Right atrium auricular region (tissue), 2 donors: Measurements from ENCODE around the gene TMEM229A. TPM values are rescaled to one million over a fixed set of nuclear protein-coding genes. Genes with fewer than 3 reads are reported as not detected.
"Not testable (repeated sequence)": the region's sequence is repeated elsewhere in the genome, so short reads cannot be mapped to it uniquely, and the experiment has no call there.

Source experiments
- DNase-seq: peaks from one replicate; pipeline ENCODE4 v3.0.0-alpha.2; 2019; ENCODE audit warnings: low spot score
- H3K27ac ChIP-seq, 2 donors: fragments of 200-600 bp; sonication (generic); 1 replicate in 1 of 2; 2 replicates in 1 of 2; pipeline ENCODE4 v1.5.1; 2016 to 2019
- H3K27me3 ChIP-seq, 2 donors: fragments of 200-600 bp; sonication (generic); one replicate each; pipeline versions ENCODE4 v1.5.1 to v1.6.0; 2017 to 2019
- H3K36me3 ChIP-seq: fragments of 200-600 bp; sonication (generic); one replicate; pipeline ENCODE4 v1.5.1; 2016
- H3K4me1 ChIP-seq, 2 donors: fragments of 200-600 bp; sonication (generic); one replicate each; pipeline versions ENCODE4 v1.5.1 to v1.6.0; 2017 to 2019
- H3K4me3 ChIP-seq, 2 donors: fragments of 200-600 bp; sonication (generic); 1 replicate in 1 of 2; 2 replicates in 1 of 2; pipeline ENCODE4 v1.5.1; 2017 to 2019; ENCODE audit warnings: mild to moderate bottlenecking in 1 of 2, moderate library complexity in 1 of 2
- H3K9me3 ChIP-seq, 2 donors: fragments of 200-600 bp; sonication (generic); one replicate each; pipeline ENCODE4 v1.5.1; 2019
- CTCF ChIP-seq, 2 donors: fragments of 200-600 bp; sonication (generic); IDR thresholded peaks; one replicate each; pipeline ENCODE4 v1.5.1; 2019; ENCODE audit warnings: antibody characterized with exemption in 2 of 2
- total RNA-seq, 2 donors: library from RNA; depleted of rRNA; stranded (reverse); fragments of >200 nt; gene quantifications; one replicate each; pipeline ENCODE4 v1.1.0, GENCODE V29; 2016

TMEM229A gene
- total RNA-seq, 2 donors from 2014 or later, result 0.59 to 1.1 TPM

- Histone ChIP-seq H3K27me3 (no peaks in the 10 kb centered on the region), H3K4me1 (no peaks in the 10 kb centered on the region), H3K36me3 (no peaks in the 10 kb centered on the region), H3K4me3 (no peak overlapping the region), H3K27ac (no peak overlapping the region), H3K9me3 (no peaks in the 10 kb centered on the region)
- TF ChIP-seq CTCF (IDR thresholded peaks at IDR 0.05), result no peak
- no peak for DNase-seq
Measured at GRCh38 chr7:124020060-124020459, 12.8 kb downstream of the TMEM229A start.

GRCh38 chr7:124013306-124013705 lies 19.6 kb downstream of the TMEM229A start:
- no peak for TF ChIP-seq CTCF (IDR thresholded peaks at IDR 0.05)
- DNase-seq, result no peak
- no peaks in the 10 kb centered on the region for H3K36me3 ChIP-seq
- no peaks in the 10 kb centered on the region for H3K9me3 ChIP-seq
- H3K27me3 ChIP-seq, result no peaks in the 10 kb centered on the region
- no peaks in the 10 kb centered on the region for H3K4me1 ChIP-seq
- no peak overlapping the region for H3K27ac ChIP-seq
- H3K4me3 ChIP-seq, result no peak overlapping the region

- H3K27ac ChIP-seq, result no peak overlapping the region
- H3K4me1 ChIP-seq, result no peaks in the 10 kb centered on the region
- H3K9me3 ChIP-seq, result no peaks in the 10 kb centered on the region
- H3K27me3 ChIP-seq, result no peaks in the 10 kb centered on the region
- H3K4me3 ChIP-seq, result no peak overlapping the region
- no peak for DNase-seq
- H3K36me3 ChIP-seq, result no peaks in the 10 kb centered on the region
- no peak for TF ChIP-seq CTCF (IDR thresholded peaks at IDR 0.05)
Measured at GRCh38 chr7:124012864-124013263, 20.0 kb downstream of the TMEM229A start.

- Histone ChIP-seq H3K4me3 (no peak overlapping the region), H3K27ac (no peak overlapping the region), H3K9me3 (no peaks in the 10 kb centered on the region), H3K4me1 (no peaks in the 10 kb centered on the region), H3K27me3 (no peaks in the 10 kb centered on the region), H3K36me3 (no peaks in the 10 kb centered on the region)
- TF ChIP-seq CTCF (IDR thresholded peaks at IDR 0.05), result no peak
- no peak for DNase-seq
Measured at GRCh38 chr7:124009321-124009720, 23.5 kb downstream of the TMEM229A start.

GRCh38 chr7:124008296-124008695 lies 24.6 kb downstream of the TMEM229A start:
- not testable (repeated sequence) for H3K36me3 ChIP-seq, H3K4me3 ChIP-seq, DNase-seq, H3K9me3 ChIP-seq, H3K4me1 ChIP-seq, H3K27ac ChIP-seq, H3K27me3 ChIP-seq

- H3K9me3 ChIP-seq, result peaks cover 0 to 6% of the 10 kb centered on the region in 2 donors
- no peak for DNase-seq
- no peak for TF ChIP-seq CTCF (IDR thresholded peaks at IDR 0.05)
- no peak overlapping the region for H3K4me3 ChIP-seq
- no peaks in the 10 kb centered on the region for H3K36me3 ChIP-seq
- H3K27ac ChIP-seq, result no peak overlapping the region
- H3K4me1 ChIP-seq, result no peaks in the 10 kb centered on the region
- no peaks in the 10 kb centered on the region for H3K27me3 ChIP-seq
Measured at GRCh38 chr7:123999703-124000102, 33.2 kb downstream of the TMEM229A start.
